ENCODE results near the gene COL23A1. TPM values are rescaled to one million over a fixed set of nuclear protein-coding genes. Genes with fewer than 3 reads are reported as not detected.

Gene COL23A1
- total RNA-seq, 2 experiments from 2014 or later: 0.11 TPM; not detected in 1

- Mint-ChIP-seq H3K27ac (no peak overlapping the region), H3K4me3 (no peak overlapping the region), H3K4me1 (ENCODE audit: low read depth) (no peaks in the 10 kb centered on the region), H3K27me3 (peaks cover 3% of the 10 kb centered on the region), H3K36me3 (ENCODE audit: low read depth) (no peaks in the 10 kb centered on the region), H3K9me3 (no peaks in the 10 kb centered on the region)
- ATAC-seq: no peak
- CTCF ChIA-PET: no interaction called here
- TF ChIP-seq CTCF (IDR thresholded peaks at IDR 0.05): no peak
- POLR2A ChIA-PET: no interaction called here
- DNase-seq: no peak
- intact Hi-C loops (cut with micrococcal nuclease): no loop called here
Observed at GRCh38 chr5:178418031-178418430, 172.2 kb downstream of the COL23A1 start.

- ATAC-seq (no peak), DNase-seq (no peak)
- H3K9me3 Mint-ChIP-seq: no peaks in the 10 kb centered on the region
- no peak for TF ChIP-seq CTCF (IDR thresholded peaks at IDR 0.05)
- H3K4me1 Mint-ChIP-seq (ENCODE audit: low read depth): no peaks in the 10 kb centered on the region
- H3K27ac Mint-ChIP-seq: no peak overlapping the region
- intact Hi-C loops (cut with micrococcal nuclease): no loop called here
- no peaks in the 10 kb centered on the region for H3K36me3 Mint-ChIP-seq (ENCODE audit: low read depth)
- peaks cover 4% of the 10 kb centered on the region for H3K27me3 Mint-ChIP-seq
- ChIA-PET POLR2A (no interaction called here), CTCF (no interaction called here)
- H3K4me3 Mint-ChIP-seq: no peak overlapping the region
Observed at GRCh38 chr5:178417391-178417811, 172.8 kb downstream of the COL23A1 start.

- POLR2A ChIA-PET: no interaction called here
- CTCF ChIA-PET: no interaction called here
- DNase-seq (no peak), ATAC-seq (no peak)
- H3K9me3 Mint-ChIP-seq: no peaks in the 10 kb centered on the region
- H3K27me3 Mint-ChIP-seq: peaks cover 4% of the 10 kb centered on the region
- no peak overlapping the region for H3K4me3 Mint-ChIP-seq
- intact Hi-C loops (cut with micrococcal nuclease): no loop called here
- no peak overlapping the region for H3K27ac Mint-ChIP-seq
- H3K4me1 Mint-ChIP-seq (ENCODE audit: low read depth): no peaks in the 10 kb centered on the region
- H3K36me3 Mint-ChIP-seq (ENCODE audit: low read depth): no peaks in the 10 kb centered on the region
- no peak for TF ChIP-seq CTCF (IDR thresholded peaks at IDR 0.05)
Observed at GRCh38 chr5:178416919-178417318, 173.3 kb downstream of the COL23A1 start.

- Mint-ChIP-seq H3K4me1 (ENCODE audit: low read depth) (no peaks in the 10 kb centered on the region), H3K9me3 (no peaks in the 10 kb centered on the region), H3K36me3 (ENCODE audit: low read depth) (no peaks in the 10 kb centered on the region), H3K4me3 (no peak overlapping the region), H3K27ac (no peak overlapping the region), H3K27me3 (peaks cover 4% of the 10 kb centered on the region)
- intact Hi-C loops (cut with micrococcal nuclease): no loop called here
- DNase-seq: no peak
- POLR2A ChIA-PET: no interaction called here
- CTCF ChIA-PET: no interaction called here
- no peak for TF ChIP-seq CTCF (IDR thresholded peaks at IDR 0.05)
- no peak for ATAC-seq
Observed at GRCh38 chr5:178416206-178416882, 173.8 kb downstream of the COL23A1 start.

- intact Hi-C loops (cut with micrococcal nuclease): no loop called here
- H3K9me3 Mint-ChIP-seq: no peaks in the 10 kb centered on the region
Observed at GRCh38 chr5:178415353-178415752, 174.8 kb downstream of the COL23A1 start.

More at GRCh38 chr5:178415353-178415752, 174.8 kb downstream of the COL23A1 start:
- H3K27ac Mint-ChIP-seq: no peak overlapping the region
- H3K4me1 Mint-ChIP-seq (ENCODE audit: low read depth): no peaks in the 10 kb centered on the region
- DNase-seq: no peak
- no peak for ATAC-seq
- peaks cover 4% of the 10 kb centered on the region for H3K27me3 Mint-ChIP-seq
- no peak for TF ChIP-seq CTCF (IDR thresholded peaks at IDR 0.05)
- POLR2A ChIA-PET: no interaction called here
- no peaks in the 10 kb centered on the region for H3K36me3 Mint-ChIP-seq (ENCODE audit: low read depth)
- H3K4me3 Mint-ChIP-seq: no peak overlapping the region
- CTCF ChIA-PET: no interaction called here
